HG02610 (cell line): ENCODE measurements around the gene STK24.

Experiments used
- ATAC-seq: cut with Tn5 transposase; IDR thresholded peaks from one replicate; pipeline ENCODE4 v1.9.1; 2021; ENCODE audit warnings: mild to moderate bottlenecking, moderate library complexity; ENCODE audit not compliant: unreplicated experiment

STK24 gene

GRCh38 chr13:98456413-98456845, 120.5 kb downstream of the STK24 start:
- no peak for ATAC-seq

GRCh38 chr13:98454389-98454881, 122.5 kb downstream of the STK24 start:
- ATAC-seq = no peak

DNA sequence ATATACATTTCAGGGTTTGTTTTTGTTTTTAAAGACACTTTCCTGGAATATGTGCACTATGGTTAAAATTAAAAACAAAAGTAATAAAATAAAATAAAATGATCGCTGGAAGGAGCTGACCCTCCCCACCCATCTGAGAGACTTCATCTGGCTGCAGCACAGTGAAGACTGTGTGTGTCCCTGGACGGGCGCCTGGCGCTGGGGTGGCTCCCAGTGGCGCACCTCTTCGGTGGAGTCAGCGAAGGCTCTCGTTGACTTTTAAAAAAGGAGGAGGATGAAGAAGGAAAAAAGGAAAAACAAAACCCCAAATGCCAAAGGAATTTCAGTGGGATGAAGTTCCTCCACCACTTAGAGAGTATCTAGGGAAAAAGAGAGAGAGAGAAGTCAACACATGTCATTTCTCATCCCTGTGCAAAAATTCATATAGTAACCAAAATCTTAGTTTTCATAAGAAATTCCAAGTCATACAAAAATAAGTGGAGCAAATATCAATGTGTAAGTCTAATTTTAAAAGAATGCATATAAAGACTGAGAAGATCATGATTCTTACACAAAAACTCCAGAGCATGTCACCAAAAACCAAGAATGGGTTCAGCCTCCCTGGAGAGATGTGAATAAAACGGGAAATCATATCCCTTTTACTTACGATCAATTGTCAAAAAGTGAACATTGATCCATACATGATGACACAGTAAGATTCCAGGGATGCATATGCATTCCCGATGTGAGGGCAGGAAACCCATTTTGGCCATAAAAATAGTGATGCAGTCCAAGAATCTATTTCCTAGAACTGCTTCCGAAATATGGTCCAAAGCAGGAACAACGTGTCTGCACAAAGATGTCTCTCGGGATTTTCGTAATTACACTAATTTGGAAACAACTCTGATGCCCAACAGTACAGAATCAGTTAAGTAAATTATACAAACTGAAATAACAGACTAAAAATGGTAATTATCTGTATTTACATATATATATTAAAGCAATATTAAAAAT, 123.8 kb downstream of the STK24 start:
- no peak for ATAC-seq

- no peak for ATAC-seq
Observed at GRCh38 chr13:98451676-98452470, 125.0 kb downstream of the STK24 start.

DNA sequence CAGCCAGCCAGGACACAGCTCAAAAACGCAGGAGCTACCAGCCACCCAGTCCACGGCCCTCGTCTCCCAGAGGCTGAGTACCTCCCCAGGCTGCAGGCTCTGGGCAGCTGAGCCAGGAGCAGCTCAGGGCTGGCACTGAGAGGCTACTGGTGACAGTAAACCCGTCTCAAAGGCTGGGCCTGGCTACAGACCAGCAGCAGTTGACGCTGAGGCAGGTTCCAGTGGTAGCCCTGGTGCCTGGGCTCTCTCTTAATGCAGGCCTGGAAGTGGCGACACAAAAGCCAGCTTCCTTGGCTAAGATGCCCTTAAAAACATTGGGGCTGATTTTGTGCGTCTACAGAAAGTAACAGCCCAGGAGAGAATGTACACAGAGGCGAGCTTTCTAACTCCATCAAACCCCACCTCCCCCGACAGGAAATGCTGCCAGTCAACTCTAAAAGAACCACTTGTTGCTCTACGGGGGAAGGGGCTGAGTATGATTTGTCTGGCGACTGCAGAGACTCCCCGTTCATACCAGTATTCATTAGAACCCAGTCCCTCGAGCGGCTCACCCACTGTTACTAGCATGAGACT, 126.3 kb downstream of the STK24 start:
- ATAC-seq = no peak

DNA sequence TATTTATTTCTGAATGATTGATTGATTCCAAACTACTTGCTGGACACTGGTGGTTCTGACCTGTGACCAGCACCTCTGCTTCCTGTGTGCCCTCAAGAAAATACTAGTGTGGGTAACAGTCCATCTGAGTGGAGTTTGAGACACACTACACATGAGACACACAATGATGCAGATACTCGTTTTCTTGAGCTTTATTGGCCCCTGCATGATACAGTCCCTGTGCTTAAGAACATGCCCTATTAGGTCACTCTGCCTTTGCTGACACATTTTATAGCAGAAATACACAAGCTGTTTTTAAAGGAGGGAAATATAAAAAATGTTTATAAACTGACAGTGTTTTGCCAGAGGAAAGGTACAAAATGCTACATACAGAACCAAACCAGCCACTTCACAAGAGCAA, 126.9 kb downstream of the STK24 start:
- no peak for ATAC-seq

DNA sequence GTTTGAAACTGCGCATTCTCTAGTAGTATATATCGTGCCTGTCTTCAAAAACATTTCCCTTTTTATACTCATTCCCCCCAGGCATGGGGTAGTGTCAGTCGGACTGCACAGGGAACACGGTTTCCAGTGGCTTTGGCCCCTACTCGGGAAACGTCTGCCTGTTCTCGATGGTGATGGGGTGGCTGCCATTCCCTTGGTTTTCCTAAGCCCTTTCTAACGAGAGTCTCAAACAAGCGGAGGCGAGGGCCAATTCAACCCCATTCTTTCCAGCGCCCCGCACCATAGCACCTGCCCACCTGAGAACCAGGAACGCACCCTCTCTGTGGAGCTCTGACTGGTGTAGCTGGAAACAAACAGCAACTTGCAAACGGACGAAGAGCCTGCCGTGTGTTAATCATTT, 127.6 kb downstream of the STK24 start:
- no peak for ATAC-seq

- ATAC-seq = no peak
Observed at GRCh38 chr13:98448642-98448928, 128.3 kb downstream of the STK24 start.

DNA sequence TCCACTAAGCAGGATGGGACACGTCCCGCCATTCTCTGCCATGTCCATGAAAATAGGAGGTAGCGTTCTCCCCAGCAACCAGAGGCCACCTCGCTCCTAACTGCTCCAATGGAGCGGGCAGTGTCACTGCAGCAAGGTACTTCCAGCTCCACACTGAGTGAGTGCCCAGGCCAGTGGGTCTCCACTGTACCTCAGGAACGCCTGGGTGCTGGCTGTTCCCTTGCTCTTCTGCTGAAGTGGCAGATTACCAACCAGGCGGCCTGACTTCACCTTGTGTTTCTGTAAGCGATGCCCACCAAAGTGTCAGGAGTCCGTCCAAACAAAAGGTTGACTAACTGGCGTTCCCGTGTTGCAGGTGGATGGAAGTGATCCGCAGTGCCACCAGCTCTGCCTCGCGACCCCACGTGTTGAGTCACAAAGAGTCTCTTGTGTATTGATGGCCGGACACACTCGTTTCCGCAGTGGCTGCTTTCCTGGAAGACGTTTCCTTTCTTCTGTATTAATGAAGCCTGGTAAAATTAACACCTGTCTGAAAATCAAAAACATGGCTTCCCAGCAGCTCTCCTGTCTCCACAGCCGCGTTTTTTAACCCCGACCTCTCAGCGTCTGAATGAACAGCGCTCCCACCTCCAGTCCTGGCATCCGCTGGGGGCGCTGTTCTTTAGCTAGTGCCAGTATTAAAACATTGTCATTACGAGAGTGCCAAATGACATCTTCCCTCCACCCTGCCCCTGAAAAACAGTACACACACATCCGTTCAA, 128.8 kb downstream of the STK24 start:
- no peak for ATAC-seq

- no peak for ATAC-seq
Observed at GRCh38 chr13:98447130-98447529, 129.8 kb downstream of the STK24 start.

DNA sequence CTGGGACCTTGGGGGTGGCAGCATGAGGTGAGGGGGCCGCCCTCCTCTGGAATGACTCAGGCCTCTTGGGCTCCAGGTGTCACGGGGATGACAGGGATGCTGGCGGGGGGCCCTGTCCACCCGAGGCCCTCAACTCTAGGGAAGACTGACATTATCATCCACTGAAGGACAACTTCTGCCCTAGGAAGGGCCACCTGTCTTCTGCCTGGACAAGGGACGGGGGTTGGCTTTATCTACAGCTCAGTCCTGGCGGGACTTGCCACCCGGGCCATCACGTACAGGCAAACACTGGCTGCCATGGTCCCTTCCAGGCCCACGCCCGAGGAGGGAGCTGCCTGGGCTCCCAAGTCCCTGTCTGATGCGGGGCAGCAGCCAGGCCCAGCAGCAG, 130.7 kb downstream of the STK24 start:
- no peak for ATAC-seq

GRCh38 chr13:98445340-98446233, 131.3 kb downstream of the STK24 start:
- peak; percentile 82 for ATAC-seq

GRCh38 chr13:98444381-98444780, 132.5 kb downstream of the STK24 start:
- ATAC-seq = no peak

DNA sequence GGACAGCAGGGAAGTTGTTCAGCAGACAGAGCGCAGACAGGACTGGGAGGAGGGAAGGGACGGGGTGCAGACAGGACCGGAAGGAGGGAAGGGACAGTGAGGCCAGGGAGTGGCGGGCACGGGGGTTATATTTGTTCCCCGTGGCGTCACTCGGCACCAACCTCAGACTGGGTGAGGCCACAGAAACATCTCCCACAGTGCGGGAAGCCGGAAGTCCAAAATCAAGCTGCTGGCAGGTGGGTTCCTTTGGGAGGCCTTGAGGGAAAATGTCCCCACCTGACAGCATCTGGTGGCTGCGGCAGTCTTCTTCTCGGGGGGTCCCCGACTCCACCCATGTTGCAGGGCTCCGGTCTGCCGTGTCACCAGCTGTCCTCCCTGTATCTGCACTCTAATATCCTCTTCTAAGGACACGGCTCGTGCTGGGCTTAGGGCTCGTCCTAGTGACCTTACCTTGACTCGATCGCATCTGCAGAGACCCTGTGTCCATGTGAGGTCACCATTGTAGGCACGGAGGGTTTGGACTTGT, 133.0 kb downstream of the STK24 start:
- no peak for ATAC-seq

DNA sequence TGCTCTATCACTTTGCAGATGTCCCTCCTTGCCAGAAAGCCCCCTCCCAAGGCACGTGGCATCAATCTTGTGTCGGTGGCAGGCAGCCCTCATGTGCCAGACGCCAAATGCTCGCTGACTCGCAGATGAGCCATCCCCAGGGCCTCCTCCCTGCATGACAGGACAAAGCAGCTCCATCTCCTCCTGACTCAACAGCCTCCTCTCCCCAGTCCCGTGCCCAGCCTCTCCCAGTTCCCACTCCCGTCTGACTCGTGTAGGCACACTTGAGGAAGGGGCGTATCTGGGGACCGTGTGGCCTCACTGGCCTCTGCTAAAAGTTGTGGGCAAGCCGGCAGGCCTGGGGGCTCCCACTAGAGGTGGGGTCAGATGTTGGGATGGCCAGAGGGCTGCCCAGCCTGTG, 133.6 kb downstream of the STK24 start:
- ATAC-seq = no peak

DNA sequence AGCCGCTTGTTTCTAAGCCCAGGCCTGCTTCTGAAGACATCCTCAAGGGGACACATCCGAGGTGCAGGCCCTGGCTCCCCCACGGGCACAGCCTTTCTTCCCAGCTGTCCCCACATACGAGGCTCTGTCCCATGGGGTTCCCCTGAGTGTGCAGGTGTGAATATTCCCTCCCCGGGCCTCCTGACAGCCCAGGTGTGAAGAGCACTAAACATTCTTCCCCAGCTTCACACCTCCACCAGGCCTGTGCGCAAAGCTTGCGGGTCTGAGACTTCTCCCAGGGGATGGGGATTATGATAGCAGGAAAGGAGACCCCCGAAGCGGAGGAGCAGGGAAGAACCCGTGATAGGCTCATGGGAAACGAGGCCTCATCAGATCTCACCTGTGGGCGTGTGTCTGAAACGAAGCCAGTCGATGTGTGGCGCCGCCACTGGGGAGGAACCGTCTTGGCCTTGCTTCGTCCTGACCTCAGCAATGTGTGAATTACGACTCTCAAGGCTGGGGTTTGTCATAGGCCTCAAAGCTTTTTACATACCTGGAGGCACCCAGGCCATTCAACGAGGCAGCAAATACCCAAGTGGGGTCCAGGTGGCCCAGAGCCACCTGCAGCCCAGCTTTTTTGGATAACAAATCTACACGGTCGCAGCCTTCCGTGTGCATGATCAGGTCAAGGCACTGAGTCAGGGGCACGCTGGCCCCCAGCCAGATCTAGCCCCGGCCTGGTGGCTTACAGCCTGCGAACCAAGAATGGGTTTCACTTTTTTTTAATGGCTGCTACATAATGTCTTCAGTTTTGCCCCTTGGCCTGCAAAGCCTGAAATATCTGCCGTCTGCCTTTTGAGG, 134.3 kb downstream of the STK24 start:
- ATAC-seq = no peak

GRCh38 chr13:98441056-98441676, 135.7 kb downstream of the STK24 start:
- no peak for ATAC-seq

GRCh38 chr13:98440390-98441055, 136.4 kb downstream of the STK24 start:
- ATAC-seq = no peak
